DMS79 (cell line): ENCODE measurements around the gene MCC.
A peak's percentile ranks its signal among the peaks of the same experiment; 100 is the strongest.

ENCODE experiments used
- DNase-seq: peaks from one replicate; lab custom pipeline; 2025; lab: John Stamatoyannopoulos, UW

Gene MCC

GRCh38 chr5:113487781-113488644, at the start of gene MCC:
MCC (minus strand) TSS chr5:113488453.
- peak; percentile 16 for DNase-seq

GRCh38 chr5:113531481-113532159, 43.4 kb upstream of the MCC start:
- no peak for DNase-seq

- DNase-seq, result no peak
Observed at GRCh38 chr5:113527746-113528145, 39.5 kb upstream of the MCC start.

- DNase-seq, result no peak
Observed at GRCh38 chr5:113526421-113526820, 38.2 kb upstream of the MCC start.

- no peak for DNase-seq
Observed at GRCh38 chr5:113524927-113525326, 36.7 kb upstream of the MCC start.

DNA sequence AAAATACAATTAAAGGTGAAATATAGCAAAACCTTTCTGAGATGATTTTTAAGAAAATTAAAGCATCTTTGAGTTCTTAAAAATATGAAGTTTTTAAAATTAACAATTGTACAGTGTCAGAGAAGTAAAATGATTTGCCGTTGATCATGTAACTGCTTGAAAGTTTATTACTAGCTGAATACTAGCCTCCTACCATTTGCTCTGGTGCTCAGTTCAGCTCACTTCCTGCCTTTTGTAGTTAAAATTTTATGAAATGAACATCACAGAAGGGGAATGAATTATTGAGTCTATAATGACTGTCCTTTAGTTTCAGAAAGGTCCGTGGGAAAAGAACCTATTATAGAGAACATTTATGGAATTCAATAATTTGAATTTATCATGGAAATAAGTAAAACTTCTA, 34.9 kb upstream of the MCC start:
- no peak for DNase-seq

DNA sequence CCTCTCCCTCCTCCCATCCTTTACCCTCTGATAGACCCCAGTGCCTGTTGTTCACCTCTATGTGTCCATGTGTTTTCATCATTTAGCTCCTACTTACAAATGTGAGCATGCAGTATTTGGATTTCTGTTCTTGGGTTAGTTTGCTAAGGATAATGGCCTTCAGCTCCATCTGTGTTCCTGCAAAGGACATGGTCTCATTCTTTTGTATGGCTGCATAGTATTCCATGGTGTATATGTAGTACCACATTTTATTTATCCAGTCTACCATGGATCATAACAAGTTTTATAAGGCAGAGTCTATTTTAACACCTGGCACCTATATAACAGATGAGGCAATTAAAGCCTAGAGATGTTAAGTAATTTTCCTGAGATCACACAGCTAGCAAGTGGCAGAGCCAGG, 32.6 kb upstream of the MCC start:
- DNase-seq, result no peak

GRCh38 chr5:113520429-113520828, 32.2 kb upstream of the MCC start:
- no peak for DNase-seq

DNA sequence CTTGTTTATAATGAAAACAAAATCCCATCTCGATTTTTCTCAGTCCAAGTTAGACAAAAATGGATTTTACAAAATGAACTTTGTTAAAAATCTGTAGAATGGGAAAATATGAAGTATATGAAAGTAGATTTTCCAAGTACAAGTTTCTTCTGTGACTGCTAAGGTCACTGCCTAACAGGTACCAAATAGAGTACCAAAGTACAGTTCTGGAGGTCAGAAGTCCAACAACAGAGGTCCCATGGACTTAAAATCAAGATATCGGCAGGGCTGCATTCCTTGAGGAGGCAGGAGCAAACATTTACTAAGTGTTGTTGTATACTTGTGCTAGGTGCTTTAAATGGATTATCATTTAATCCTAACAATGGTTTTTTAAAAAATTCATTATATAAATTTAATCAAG, 31.2 kb upstream of the MCC start:
- no peak for DNase-seq

DNA sequence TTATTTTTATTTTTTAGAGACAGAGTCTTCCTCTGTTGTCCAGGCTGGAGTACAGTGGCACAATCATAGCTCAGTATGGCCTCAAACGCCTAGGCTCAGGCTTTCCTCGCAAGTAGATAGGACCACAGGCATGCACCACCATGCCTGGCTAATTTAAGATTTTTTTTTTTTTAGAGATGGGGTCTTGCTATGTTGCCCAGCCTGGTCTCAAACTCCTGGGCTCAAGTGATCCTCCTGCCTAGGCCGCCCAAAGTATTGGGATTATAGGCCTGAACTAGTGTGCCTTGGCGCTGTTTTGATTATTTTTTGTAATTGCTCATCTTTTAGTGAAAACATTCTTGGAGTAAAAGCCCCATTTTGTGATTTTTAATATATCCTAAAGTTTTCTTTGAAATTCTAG, 30.6 kb upstream of the MCC start:
- no peak for DNase-seq

DNA sequence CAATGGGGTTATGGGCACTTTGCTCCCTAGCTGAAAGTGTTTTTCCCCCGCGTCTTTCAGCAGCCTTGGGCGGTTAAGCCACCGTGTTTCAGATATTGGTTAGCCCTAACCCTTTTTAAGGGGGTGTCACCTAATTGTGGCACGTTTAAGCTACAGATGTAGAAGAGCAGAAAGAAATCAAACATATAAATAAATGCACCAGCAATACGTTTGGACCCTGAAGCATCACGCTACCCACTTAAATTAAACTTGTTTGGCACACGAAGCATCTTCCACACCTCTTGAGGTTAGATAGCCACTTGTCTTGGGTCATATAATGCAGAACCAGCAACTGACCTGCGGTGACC, 26.0 kb upstream of the MCC start:
- DNase-seq, result no peak

GRCh38 chr5:113513384-113514288, 25.4 kb upstream of the MCC start, which contains the start of gene YTHDC2:
YTHDC2 (plus strand) TSS chr5:113513694; CDS start chr5:113513896, 202 bp downstream.
- peak; percentile 47 for DNase-seq

DNA sequence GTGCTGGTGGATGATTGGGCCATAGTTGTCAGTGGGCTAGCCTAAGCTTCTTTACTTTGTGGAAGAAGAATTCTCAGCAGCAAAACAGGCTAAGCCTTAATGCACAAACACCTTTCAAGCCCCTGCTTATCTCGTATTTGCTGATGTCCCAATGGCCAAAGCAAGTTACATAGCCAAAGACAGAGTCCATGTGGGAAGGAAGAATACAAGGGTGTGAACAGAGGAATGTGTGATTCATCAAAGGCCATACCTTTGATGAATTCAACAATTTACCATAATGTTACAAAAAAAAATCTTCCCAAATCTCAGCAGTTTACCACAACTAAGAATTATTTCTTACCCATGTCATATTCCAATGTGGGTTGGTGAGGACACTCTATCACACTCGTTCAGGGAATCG, 24.1 kb upstream of the MCC start:
- no peak for DNase-seq

GRCh38 chr5:113510836-113511451, 22.7 kb upstream of the MCC start:
- no peak for DNase-seq

DNA sequence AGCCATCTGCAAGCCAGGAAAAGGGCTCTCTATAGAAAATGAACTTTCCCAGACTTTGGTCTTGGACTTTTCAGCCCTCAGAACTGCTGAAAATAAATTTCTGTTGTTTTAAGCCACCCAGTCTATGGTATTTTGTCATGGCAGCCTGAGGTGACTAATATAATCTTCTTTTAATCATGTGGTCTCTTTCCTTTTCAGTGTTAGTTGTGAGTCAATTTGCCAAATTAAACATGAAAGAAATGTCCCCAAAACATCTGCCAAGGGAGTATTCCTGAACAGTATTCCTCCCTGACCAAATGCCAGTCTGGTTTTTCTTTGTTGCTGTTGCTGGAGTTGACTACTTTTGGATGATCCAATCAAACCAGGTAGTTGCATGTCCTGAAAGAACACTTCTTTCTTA, 20.5 kb upstream of the MCC start:
- DNase-seq, result no peak

GRCh38 chr5:113507601-113508000, 19.3 kb upstream of the MCC start:
- DNase-seq, result no peak

DNA sequence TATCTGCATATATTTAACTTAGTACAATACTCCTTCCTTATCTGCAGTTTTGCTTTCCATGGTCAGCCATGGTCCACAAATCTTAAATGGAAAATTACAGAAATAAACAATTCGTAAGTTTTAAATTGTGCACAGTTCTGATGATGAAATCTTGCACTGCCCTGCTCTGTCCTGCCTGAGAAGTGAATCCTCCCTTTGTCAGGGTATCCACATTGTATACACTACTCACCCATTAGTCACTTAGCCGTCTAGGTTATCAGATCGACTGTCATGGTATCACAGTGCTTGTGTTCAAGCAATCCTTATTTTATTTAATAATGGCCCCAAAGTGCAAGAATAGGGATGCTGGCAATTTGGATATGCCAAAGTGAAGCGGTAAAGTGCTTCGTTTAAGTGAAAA, 16.9 kb upstream of the MCC start:
- DNase-seq, result no peak

DNA sequence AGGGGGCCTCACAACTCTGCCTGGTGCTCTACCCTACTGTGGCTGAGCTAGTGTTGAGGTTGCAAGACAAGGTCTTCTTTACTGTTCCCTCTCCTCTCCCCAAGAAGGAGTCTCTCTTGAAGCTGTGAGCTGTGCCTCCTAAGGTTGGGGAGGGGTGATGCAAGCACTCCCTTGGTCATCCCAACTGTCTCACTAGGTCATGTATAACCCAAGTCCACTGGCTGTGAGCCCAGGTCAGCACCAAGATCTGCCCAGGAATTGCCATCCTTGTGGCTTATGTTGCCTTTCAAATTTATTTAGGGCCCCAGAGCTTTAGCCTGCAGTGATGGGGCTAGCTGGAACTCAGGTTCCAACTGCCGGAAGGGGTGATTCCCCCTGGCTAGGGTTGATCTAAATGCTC, 14.9 kb upstream of the MCC start:
- DNase-seq, result no peak

DNA sequence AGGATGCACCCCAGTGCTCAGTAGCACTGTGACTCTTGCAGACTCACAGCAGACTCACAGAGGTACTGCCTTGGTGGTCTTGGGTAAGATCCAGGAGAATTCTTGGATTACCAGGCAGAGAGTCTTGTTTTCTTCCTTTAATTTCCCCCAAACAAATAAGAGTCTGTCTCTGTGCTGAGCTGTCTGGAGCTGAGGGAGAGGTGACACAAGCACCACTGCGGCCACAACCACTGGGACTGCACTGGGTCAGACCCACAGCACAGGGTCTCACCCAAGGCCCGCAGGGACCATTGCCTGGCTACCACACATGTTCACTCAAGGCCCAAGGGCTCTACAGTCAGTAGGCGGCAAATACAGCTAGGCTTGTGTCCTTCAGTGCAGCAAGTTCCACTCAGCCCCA, 13.8 kb upstream of the MCC start:
- no peak for DNase-seq

- no peak for DNase-seq
Observed at GRCh38 chr5:113495422-113495841, 7.2 kb upstream of the MCC start.

DNA sequence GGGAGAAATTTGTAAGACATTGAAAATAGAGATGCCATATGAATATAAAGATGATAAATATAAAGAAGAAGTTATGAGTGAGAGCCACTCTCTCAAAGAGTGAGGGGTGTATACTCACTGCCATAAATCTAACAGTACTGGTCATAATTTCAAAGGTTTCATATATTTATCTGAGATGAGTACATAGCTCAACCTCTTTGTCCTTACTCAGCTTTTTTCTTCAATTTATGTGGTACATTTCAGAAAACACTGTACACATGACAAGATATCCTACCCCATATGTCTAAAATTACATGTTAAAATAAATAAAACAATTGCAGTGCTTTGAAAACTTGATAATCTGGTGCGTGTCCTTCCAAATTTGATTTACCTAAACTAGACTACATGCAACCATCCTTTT, 5.2 kb upstream of the MCC start:
- no peak for DNase-seq

GRCh38 chr5:113491022-113491421, 2.8 kb upstream of the MCC start:
- DNase-seq, result no peak
